HCT116 (cell line): Measurements from ENCODE around the gene PYGB.

ENCODE experiments used
- CEBPB ChIP-seq: IDR thresholded peaks from 2 replicates; pipeline ENCODE4 v1.6.1; 2012; ENCODE audit warnings: low read depth
- EZH2 ChIP-seq: fragments of 200-600 bp; sonication (generic); IDR thresholded peaks from 2 replicates; pipeline ENCODE4 v1.6.1; 2017; ENCODE audit warnings: antibody characterized with exemption, mixed run types
- EZH2phosphoT487 ChIP-seq: fragments of 200-600 bp; IDR thresholded peaks from 2 replicates; pipeline ENCODE4 v1.6.1; 2018; ENCODE audit warnings: antibody characterized with exemption, borderline replicate concordance
- FOSL1 ChIP-seq: IDR thresholded peaks from 2 replicates; pipeline ENCODE4 v1.6.1; 2012; ENCODE audit warnings: low read depth
- JUND ChIP-seq: IDR thresholded peaks from 2 replicates; pipeline ENCODE4 v1.6.1; 2012
- POLR2A ChIP-seq: IDR thresholded peaks from 2 replicates; pipeline ENCODE4 v1.7.0; 2011; ENCODE audit warnings: borderline replicate concordance; ENCODE audit not compliant: insufficient read depth, insufficient read length; ENCODE audit errors: extremely low read depth
- POLR2AphosphoS5 ChIP-seq: IDR thresholded peaks from 2 replicates; pipeline ENCODE4 v1.6.1; 2011; ENCODE audit warnings: mild to moderate bottlenecking, low read depth, low read length, moderate library complexity
- RAD21 ChIP-seq: IDR thresholded peaks from 2 replicates; pipeline ENCODE4 v1.6.1; 2012; ENCODE audit warnings: low read depth, mild to moderate bottlenecking
- SP1 ChIP-seq: IDR thresholded peaks from 2 replicates; pipeline ENCODE4 v1.6.1; 2012; ENCODE audit warnings: low read depth
- SRF ChIP-seq: IDR thresholded peaks from 2 replicates; pipeline ENCODE4 v1.6.1; 2012; ENCODE audit warnings: low read depth
- TF ChIP-seq, protein P1 (sequence below), 3 experiments: fragments of 200-600 bp in 1 of 3; sonication (generic) in 1 of 3; IDR thresholded peaks in 2 of 3; conservative IDR thresholded peaks in 1 of 3; 2 replicates each; pipeline ENCODE4 v1.5.1; 2012 to 2017; ENCODE audit warnings: low read depth in 2 of 3, low read length in 2 of 3, antibody characterized with exemption in 1 of 3, borderline replicate concordance in 1 of 3, control low read depth in 1 of 3, mild to moderate bottlenecking in 1 of 3, mixed read lengths in 1 of 3, mixed run types in 1 of 3, moderate library complexity in 1 of 3; ENCODE audit not compliant: insufficient read depth in 1 of 3
- TF ChIP-seq, protein P2 (sequence below): IDR thresholded peaks from 2 replicates; pipeline ENCODE4 v1.6.1; 2011; ENCODE audit warnings: mild to moderate bottlenecking, low read length, moderate library complexity; ENCODE audit not compliant: insufficient replicate concordance; ENCODE audit errors: extremely low read depth
- TF ChIP-seq, protein P3 (sequence below): IDR thresholded peaks from 2 replicates; pipeline ENCODE4 v1.6.1; 2012; ENCODE audit warnings: low read depth

DNA sequence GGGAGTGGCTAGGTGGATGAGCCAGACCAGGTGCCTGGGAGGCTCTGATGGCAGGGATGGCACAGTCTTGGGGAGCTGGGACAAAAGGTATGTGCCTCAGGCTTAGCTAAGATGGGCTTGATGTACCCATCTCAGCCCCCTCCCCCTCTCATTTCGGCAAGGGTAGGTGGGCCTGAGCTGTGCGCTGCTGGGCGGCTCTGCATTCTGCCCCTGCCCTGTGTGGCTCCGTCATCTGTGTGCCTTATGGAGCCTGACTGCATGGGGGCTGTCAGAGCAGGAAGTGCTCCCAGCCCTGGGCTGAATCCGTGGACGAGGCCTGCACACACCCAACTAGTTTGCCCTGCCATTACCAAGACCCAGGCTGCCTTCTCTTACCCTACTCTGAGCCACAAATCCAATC is 54.7 kb downstream of the PYGB start:
- TF ChIP-seq SRF, result no peak
- no peak for TF ChIP-seq EZH2
- TF ChIP-seq POLR2A, result no peak
- TF ChIP-seq POLR2AphosphoS5, result no peak
- TF ChIP-seq, protein P1, sequence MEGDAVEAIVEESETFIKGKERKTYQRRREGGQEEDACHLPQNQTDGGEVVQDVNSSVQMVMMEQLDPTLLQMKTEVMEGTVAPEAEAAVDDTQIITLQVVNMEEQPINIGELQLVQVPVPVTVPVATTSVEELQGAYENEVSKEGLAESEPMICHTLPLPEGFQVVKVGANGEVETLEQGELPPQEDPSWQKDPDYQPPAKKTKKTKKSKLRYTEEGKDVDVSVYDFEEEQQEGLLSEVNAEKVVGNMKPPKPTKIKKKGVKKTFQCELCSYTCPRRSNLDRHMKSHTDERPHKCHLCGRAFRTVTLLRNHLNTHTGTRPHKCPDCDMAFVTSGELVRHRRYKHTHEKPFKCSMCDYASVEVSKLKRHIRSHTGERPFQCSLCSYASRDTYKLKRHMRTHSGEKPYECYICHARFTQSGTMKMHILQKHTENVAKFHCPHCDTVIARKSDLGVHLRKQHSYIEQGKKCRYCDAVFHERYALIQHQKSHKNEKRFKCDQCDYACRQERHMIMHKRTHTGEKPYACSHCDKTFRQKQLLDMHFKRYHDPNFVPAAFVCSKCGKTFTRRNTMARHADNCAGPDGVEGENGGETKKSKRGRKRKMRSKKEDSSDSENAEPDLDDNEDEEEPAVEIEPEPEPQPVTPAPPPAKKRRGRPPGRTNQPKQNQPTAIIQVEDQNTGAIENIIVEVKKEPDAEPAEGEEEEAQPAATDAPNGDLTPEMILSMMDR (IDR thresholded peaks at IDR 0.05 in 2 of 3, conservative IDR thresholded peaks at IDR 0.05 in 1 of 3; ENCODE audit: borderline replicate concordance in 1 of 3, insufficient read depth in 1 of 3, low read depth in 2 of 3, low read length in 2 of 3), result no peak
- no peak for TF ChIP-seq RAD21
- TF ChIP-seq, protein P2, sequence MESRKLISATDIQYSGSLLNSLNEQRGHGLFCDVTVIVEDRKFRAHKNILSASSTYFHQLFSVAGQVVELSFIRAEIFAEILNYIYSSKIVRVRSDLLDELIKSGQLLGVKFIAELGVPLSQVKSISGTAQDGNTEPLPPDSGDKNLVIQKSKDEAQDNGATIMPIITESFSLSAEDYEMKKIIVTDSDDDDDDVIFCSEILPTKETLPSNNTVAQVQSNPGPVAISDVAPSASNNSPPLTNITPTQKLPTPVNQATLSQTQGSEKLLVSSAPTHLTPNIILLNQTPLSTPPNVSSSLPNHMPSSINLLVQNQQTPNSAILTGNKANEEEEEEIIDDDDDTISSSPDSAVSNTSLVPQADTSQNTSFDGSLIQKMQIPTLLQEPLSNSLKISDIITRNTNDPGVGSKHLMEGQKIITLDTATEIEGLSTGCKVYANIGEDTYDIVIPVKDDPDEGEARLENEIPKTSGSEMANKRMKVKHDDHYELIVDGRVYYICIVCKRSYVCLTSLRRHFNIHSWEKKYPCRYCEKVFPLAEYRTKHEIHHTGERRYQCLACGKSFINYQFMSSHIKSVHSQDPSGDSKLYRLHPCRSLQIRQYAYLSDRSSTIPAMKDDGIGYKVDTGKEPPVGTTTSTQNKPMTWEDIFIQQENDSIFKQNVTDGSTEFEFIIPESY, result no peak
- TF ChIP-seq, protein P3, sequence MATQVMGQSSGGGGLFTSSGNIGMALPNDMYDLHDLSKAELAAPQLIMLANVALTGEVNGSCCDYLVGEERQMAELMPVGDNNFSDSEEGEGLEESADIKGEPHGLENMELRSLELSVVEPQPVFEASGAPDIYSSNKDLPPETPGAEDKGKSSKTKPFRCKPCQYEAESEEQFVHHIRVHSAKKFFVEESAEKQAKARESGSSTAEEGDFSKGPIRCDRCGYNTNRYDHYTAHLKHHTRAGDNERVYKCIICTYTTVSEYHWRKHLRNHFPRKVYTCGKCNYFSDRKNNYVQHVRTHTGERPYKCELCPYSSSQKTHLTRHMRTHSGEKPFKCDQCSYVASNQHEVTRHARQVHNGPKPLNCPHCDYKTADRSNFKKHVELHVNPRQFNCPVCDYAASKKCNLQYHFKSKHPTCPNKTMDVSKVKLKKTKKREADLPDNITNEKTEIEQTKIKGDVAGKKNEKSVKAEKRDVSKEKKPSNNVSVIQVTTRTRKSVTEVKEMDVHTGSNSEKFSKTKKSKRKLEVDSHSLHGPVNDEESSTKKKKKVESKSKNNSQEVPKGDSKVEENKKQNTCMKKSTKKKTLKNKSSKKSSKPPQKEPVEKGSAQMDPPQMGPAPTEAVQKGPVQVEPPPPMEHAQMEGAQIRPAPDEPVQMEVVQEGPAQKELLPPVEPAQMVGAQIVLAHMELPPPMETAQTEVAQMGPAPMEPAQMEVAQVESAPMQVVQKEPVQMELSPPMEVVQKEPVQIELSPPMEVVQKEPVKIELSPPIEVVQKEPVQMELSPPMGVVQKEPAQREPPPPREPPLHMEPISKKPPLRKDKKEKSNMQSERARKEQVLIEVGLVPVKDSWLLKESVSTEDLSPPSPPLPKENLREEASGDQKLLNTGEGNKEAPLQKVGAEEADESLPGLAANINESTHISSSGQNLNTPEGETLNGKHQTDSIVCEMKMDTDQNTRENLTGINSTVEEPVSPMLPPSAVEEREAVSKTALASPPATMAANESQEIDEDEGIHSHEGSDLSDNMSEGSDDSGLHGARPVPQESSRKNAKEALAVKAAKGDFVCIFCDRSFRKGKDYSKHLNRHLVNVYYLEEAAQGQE, result no peak
- no peak for TF ChIP-seq CEBPB
- TF ChIP-seq SP1, result no peak
- no peak for TF ChIP-seq EZH2phosphoT487
- no peak for TF ChIP-seq JUND
- TF ChIP-seq FOSL1, result no peak
